HG02623 (cell line): ENCODE measurements around the gene RNU7-1.

Experiments
- ATAC-seq: cut with Tn5 transposase; IDR thresholded peaks from one replicate; pipeline ENCODE4 v1.9.1; 2021; ENCODE audit warnings: moderate library complexity; ENCODE audit not compliant: unreplicated experiment

RNU7-1 gene

DNA sequence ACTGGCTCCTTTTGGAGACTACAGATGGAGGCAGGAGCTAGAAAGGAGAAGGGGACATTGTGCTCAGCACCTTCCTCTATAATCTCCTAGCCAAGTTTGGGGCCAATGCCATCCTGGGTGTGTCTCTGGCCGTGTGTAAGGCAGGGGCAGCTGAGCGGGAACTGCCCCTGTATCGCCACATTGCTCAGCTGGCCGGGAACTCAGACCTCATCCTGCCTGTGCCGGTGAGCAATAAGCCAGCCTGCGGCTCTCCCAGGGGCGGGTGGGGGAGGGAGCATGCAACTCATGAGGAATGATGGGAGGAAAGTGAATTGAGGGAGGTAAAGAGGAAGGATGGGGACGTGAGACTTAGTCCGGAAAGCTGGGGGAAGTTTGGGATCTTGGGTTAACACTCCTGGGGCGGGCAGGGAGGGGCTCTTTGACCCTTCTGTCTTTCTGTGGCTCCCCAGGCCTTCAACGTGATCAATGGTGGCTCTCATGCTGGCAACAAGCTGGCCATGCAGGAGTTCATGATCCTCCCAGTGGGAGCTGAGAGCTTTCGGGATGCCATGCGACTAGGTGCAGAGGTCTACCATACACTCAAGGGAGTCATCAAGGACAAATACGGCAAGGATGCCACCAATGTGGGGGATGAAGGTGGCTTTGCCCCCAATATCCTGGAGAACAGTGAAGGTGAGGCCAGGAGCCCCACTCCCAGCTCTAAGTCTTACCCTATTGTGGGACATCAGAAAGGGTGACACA lies 26.0 kb upstream of the RNU7-1 start:
- no peak for ATAC-seq

DNA sequence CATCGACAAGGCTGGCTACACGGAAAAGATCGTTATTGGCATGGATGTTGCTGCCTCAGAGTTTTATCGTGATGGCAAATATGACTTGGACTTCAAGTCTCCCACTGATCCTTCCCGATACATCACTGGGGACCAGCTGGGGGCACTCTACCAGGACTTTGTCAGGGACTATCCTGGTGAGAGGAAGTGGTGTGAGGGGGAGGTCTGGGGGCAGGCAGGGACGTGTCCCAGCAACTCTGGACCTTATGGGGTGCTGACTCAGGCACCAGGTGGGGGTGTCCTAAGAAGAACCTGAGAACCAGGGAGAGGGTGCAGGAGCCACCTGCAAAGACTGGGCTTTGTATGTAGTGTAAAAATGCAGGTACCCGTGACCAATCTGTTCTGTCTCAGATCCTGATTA lies 24.0 kb upstream of the RNU7-1 start:
- ATAC-seq, result no peak

DNA sequence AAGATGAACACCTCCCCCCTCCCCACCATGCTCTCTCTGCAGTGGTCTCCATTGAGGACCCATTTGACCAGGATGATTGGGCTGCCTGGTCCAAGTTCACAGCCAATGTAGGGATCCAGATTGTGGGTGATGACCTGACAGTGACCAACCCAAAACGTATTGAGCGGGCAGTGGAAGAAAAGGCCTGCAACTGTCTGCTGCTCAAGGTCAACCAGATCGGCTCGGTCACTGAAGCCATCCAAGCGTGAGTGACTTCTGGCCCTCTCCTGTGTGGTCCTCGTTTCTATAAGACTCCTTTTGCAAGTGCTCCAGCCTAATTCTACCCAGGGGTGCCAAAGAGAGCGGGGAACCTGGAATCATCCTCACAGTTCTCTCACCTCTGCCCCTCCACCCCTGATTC lies 22.1 kb upstream of the RNU7-1 start:
- ATAC-seq, result no peak

DNA sequence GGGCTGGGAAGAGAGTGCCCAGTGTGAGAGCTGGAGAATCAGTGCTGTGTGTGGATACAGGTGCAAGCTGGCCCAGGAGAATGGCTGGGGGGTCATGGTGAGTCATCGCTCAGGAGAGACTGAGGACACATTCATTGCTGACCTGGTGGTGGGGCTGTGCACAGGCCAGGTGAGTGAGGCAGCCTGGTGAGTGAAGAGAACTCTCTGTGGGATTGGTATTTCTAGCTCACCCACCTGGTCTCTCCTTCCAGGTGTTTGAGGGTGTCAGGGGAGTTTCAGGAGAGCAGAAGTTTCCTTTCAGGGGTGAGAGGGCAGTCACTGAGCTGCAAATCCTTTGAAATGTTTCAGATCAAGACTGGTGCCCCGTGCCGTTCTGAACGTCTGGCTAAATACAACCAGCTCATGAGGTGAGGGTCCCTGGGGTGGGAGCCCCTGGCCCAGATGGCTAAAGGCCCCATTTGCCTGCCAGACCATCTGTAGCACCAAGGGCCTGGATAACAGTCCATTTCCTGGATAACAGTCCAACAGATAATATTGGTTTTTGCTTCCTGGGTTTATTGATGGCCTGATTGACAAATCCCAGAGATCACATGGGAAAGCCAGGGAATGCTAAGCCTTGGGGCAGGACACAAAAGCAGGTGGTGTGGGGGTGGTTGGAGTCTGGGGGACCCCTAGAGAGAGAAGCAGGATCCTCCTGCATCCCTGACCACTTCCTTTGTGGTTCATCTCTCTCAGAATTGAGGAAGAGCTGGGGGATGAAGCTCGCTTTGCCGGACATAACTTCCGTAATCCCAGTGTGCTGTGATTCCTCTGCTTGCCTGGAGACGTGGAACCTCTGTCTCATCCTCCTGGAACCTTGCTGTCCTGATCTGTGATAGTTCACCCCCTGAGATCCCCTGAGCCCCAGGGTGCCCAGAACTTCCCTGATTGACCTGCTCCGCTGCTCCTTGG lies 21.3 kb upstream of the RNU7-1 start:
- no peak for ATAC-seq

DNA sequence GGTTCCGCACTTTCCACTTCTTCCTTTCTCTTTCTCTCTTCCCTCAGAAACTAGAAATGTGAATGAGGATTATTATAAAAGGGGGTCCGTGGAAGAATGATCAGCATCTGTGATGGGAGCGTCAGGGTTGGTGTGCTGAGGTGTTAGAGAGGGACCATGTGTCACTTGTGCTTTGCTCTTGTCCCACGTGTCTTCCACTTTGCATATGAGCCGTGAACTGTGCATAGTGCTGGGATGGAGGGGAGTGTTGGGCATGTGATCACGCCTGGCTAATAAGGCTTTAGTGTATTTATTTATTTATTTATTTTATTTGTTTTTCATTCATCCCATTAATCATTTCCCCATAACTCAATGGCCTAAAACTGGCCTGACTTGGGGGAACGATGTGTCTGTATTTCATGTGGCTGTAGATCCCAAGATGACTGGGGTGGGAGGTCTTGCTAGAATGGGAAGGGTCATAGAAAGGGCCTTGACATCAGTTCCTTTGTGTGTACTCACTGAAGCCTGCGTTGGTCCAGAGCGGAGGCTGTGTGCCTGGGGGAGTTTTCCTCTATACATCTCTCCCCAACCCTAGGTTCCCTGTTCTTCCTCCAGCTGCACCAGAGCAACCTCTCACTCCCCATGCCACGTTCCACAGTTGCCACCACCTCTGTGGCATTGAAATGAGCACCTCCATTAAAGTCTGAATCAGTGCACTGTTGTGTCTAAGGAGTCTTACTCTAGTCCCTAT lies 20.4 kb upstream of the RNU7-1 start:
- no peak for ATAC-seq

DNA sequence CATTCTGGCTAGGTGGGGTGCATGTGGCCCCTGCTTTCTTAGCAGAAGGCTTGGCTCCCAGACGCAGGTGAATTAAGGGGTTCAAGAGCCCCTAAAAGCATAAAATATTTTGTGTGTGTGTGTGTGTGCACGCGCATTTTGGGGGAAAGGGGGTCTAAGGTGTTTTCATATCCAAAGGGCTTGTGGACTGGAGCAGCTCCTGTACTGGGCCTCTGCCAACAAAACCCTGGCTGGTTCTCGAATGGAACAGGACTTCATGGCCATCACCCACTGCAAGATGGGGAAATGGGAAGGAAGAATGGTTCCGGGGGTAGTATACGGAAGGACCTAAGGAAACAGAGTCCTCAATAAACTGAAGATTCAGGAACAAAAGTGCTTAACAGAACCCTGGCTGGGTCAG lies 19.8 kb upstream of the RNU7-1 start:
- no peak for ATAC-seq

DNA sequence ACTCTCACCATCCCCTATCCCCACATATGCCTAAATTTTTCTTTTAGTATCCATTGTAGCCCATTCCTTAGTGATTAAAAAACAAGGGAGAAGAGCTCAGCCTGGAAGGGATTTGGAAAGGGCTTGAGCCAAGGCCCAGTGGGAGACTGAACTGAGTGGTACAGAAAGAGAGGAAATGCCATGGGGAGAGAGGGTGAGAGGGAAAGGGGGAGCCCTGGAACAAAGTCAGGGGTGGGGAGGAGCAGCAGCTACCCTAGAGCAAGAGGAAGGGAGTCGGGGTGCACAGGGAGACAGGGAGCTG lies 18.4 kb upstream of the RNU7-1 start:
- ATAC-seq, result no peak

DNA sequence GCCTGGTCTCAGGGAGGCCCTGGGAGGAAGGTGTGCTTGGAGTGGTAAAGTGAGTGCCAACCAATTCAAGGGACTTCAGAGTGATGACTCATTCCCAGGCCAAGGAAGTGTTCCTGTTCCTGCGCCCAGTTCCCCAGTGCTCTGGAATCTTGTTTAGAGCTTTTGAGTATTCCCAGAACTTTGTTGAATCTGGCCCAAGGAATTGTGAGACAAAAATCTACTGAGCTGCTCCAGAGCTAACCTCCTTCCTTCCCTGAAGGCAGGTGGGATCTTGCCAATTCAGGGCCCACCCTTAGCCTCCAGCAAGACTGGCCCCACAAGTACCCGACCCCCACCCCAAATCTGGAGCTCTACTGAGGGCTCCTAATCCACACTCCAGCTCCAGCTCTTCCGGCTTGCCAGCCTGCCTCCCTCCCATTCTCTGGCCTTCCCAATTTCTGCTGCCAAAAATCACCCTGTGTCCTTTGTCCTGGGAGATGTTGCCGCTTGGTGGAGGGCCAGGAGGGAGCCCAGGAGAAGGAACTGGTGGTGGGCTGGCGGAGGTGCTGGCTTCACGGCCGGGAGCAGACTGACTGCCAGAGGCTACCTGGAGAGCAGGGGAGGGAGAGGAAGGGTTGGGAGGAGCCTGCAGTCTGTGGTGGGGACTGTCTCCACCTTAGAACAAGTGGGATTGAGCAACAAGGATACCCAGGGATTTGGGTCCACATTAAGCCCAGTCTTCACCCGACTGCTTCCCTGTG lies 17.9 kb upstream of the RNU7-1 start:
- no peak for ATAC-seq

DNA sequence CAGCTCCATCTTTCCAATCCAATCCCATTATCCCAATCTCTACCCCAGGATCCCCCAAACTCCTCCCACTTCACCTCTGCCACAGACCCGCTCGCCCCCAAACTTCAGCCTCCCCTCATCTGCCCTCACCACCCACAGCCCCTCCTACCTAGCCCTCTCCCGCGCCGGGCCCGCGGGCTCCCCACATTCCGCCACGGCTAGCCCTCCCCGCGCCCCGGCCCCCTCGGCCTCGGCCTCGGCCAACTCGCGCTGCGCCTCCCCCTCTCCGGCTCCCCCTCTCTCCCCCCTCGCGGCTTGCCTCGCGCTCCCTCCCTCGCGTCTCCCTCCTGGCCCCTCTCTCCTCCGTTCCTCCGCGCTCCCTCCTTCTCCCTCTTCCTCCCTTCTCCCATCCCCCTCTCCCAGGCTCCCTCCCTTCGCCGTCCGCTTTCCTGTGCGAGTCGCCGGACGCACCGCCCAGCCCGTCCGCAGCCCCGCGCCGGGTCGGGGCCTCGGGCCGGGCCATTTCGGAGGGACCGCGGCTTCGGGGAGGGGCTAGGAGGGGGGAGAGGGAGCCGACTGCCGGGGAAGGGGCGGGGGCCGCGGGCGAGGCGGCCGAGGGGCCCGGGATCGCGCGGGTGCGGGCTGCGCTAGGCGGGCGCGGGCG lies 16.1 kb upstream of the RNU7-1 start, which contains the start of gene ATN1:
ATN1 (plus strand) TSS at position 581 of the 643 bp plus-strand sequence. CDS start 6,043 bp downstream, outside the sequence.
- ATAC-seq, result no peak

DNA sequence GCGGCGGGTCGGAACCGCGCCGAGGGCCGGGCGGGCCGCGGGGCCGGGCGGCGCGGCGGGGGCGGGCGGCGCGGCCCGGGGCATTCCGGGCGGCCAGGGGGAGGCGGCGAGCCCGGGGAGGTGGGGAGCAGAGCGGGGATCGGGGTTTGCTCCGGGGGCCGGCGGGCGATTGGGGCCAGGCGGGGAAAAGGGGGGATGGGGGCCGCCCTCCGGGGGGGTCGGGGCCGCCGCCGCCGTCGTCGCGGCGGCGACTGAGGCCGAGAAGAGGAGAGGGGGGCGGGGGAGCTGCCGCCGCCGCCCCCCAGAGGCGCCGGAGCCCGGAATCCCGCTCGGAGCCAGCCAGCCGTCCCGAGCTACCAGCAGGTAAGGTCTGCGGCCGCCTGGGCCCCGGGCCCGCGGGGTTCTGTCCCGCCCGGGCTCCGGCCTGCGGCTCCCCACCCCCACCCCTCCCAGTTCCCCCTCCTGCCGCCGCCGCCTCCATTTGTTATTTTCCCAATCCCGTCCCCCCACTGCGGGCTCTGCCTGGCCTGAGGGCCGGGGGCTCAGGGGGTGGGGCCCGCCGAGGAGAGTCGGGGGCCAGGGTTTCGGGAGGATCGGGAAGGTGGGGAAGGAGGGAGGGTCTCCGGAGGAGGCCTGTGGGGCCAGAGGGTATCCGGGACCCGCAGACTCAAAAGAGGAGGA lies 15.5 kb upstream of the RNU7-1 start:
- no peak for ATAC-seq

DNA sequence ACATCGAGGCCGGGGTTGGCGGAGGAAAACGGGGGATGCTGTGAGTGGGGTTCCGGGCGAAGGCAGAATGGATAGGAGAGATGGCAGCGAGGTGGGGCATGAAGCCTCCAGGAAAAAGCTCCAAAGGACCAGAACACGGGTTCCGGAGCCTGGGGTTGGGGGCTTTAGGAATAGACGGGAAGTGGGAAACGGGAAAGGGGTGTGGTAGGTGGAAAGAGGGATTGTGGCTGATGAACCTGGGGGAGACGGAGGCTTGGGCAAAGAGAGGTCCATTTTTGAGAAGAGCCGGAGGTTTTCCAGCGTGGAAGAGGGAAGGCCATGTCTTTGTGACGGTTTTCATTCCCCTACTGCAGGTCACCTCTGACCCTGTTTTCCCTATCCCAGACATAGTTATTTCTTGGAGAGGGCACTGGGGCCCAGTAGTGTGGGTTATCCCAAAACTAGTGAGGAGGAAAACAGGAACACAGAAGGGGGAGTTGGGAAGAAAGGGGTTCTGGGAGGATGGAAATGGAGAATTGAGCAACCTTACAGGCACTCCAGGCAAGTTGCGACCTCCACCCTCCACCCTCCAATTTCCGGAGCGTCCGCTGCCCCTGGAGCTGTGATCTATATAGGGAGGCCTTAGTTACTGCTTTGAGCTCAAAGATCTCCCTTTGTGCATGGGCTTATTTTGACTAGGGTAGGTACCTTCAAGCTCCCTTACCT lies 14.8 kb upstream of the RNU7-1 start:
- ATAC-seq, result no peak

DNA sequence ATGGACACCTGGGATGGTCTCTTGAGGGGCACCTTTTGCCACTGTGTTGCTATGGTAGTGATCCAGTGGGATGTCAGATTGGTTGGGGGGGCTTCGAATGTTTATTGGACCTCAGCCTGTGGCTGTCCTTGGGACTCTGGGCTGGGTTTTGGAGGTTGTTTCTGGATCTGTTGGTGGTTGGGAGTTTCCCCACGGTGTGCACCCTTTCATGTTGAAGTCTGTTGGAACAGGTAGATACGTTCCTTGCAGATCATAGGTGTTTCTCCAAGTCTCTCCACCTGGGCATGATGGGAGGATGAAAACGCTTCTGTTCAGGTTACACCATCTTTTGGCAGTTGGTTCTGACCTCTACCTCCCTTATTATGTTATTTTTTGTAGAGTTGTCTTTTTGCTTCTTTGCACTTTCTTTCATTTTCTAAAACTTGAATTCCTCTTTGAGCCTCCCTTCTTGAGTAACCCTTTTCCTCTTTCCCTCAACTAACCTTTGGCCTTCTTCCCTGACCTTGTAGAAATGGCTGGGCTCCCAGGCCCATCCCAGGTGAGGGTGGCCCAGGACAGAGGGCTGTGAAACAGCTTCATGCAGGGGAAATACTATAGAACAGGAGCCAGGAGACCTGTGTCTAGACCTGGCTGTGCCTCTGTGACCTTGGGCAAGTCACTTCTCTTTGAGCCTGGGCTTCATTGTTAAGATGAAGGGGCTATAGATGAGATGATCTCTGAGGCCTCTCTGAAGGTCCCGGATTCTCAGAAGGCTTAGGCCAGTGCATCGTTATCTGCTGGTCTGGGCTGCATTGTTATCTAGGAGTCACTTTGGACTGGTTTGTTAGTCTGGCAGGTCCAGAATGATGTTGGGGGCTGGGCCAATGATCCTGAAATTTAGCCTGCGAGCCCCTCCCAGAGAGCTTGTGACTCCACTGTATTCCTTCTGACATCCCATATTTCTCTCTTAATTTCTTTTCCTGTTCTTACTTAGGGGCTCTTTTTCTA lies 13.9 kb upstream of the RNU7-1 start:
- no peak for ATAC-seq

DNA sequence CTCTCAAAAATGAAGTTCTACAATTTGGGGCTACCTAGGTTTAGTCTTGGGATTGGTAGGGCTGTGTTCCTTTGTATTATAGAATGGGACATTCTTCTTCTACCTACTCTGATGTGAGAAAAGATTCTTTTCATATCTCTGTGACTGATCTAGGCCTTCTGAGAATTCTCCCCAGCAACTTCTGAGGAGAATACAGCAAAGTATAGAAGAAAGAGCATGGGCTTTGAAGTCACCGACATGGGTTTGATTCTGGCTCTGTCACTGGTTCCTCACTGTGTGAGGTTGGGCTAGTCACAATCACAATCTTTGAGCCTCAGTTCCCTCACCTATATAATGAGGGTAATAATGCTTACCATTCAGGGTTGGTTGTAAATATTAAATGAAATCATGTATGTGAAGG lies 10.8 kb upstream of the RNU7-1 start:
- ATAC-seq, result no peak

DNA sequence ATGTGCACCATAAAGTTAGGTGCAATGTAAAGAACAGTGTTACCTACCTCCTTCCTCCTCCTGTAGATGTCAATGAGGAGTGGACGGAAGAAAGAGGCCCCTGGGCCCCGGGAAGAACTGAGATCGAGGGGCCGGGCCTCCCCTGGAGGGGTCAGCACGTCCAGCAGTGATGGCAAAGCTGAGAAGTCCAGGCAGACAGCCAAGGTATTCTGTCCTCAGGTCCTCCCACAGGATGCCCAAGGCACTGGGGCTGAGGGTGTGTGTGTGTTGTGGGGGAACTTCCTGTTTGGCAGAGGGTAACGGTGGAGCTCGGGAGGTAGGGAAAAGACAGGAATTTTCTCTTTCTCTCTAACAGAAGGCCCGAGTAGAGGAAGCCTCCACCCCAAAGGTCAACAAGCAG lies 9.5 kb upstream of the RNU7-1 start:
- ATAC-seq, result no peak

DNA sequence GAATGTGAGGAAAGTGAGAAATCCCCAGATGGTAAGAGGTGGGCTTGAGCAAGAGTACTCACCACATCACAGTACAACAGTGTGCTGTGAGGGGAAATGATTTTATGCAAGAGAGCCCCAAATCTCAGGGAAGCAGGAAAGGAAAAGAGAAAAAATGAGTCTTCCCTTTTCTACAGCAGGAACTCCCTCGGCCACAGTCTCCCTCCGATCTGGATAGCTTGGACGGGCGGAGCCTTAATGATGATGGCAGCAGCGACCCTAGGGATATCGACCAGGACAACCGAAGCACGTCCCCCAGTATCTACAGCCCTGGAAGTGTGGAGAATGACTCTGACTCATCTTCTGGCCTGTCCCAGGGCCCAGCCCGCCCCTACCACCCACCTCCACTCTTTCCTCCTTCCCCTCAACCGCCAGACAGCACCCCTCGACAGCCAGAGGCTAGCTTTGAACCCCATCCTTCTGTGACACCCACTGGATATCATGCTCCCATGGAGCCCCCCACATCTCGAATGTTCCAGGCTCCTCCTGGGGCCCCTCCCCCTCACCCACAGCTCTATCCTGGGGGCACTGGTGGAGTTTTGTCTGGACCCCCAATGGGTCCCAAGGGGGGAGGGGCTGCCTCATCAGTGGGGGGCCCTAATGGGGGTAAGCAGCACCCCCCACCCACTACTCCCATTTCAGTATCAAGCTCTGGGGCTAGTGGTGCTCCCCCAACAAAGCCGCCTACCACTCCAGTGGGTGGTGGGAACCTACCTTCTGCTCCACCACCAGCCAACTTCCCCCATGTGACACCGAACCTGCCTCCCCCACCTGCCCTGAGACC lies 8.0 kb upstream of the RNU7-1 start:
- ATAC-seq, result no peak

DNA sequence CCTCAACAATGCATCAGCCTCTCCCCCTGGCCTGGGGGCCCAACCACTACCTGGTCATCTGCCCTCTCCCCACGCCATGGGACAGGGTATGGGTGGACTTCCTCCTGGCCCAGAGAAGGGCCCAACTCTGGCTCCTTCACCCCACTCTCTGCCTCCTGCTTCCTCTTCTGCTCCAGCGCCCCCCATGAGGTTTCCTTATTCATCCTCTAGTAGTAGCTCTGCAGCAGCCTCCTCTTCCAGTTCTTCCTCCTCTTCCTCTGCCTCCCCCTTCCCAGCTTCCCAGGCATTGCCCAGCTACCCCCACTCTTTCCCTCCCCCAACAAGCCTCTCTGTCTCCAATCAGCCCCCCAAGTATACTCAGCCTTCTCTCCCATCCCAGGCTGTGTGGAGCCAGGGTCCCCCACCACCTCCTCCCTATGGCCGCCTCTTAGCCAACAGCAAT lies 7.4 kb upstream of the RNU7-1 start:
- no peak for ATAC-seq
